WTC11 (cell line): ENCODE measurements around the gene PDPK1. TPM values are rescaled to one million over a fixed set of nuclear protein-coding genes. Genes with fewer than 3 reads are reported as not detected.
A peak's percentile ranks its signal among the peaks of the same experiment; 100 is the strongest.

Experiments
- AR ChIP-seq: fragments of 250-450 bp; sonication (Bioruptor Pico); IDR thresholded peaks from 2 replicates; pipeline ENCODE4 v1.9.0; 2021; ENCODE audit warnings: mild to moderate bottlenecking
- ATF1 ChIP-seq: sonication (generic); formaldehyde crosslinking; IDR thresholded peaks from 2 replicates; pipeline ENCODE4 v1.8.1; 2023; ENCODE audit warnings: mild to moderate bottlenecking, moderate library complexity, missing genetic modification reagents
- CREB1 ChIP-seq: sonication (generic); formaldehyde crosslinking; IDR thresholded peaks from 2 replicates; pipeline ENCODE4 v1.8.0; 2023; ENCODE audit warnings: mild to moderate bottlenecking, missing genetic modification reagents
- CTCF ChIP-seq: fragments of 200-600 bp; IDR thresholded peaks from 2 replicates; pipeline ENCODE4 v1.8.0; 2022; ENCODE audit warnings: antibody characterized with exemption
- E2F5 ChIP-seq: sonication (generic); formaldehyde crosslinking; IDR thresholded peaks from 2 replicates; pipeline ENCODE4 v1.8.1; 2022; ENCODE audit warnings: mild to moderate bottlenecking, moderate library complexity, missing genetic modification reagents
- ELF4 ChIP-seq: sonication (generic); formaldehyde crosslinking; IDR thresholded peaks from 2 replicates; pipeline ENCODE4 v1.8.1; 2022; ENCODE audit warnings: low read depth, mild to moderate bottlenecking, moderate library complexity, missing genetic modification reagents
- ERG ChIP-seq: fragments of 250-450 bp; sonication (Bioruptor Pico); IDR thresholded peaks from 2 replicates; pipeline ENCODE4 v1.8.0; 2021; ENCODE audit warnings: mild to moderate bottlenecking
- ESRRA ChIP-seq: sonication (generic); formaldehyde crosslinking; IDR thresholded peaks from 2 replicates; pipeline ENCODE4 v1.8.1; 2022; ENCODE audit warnings: mild to moderate bottlenecking, missing genetic modification reagents, borderline replicate concordance
- GRHL2 ChIP-seq: fragments of 250-450 bp; sonication (Bioruptor Pico); IDR thresholded peaks from 2 replicates; pipeline ENCODE4 v1.8.0; 2022; ENCODE audit warnings: mild to moderate bottlenecking, moderate library complexity; ENCODE audit not compliant: insufficient replicate concordance, severe bottlenecking
- GTF2I ChIP-seq: fragments of 250-450 bp; sonication (Bioruptor Pico); conservative IDR thresholded peaks from 2 replicates; pipeline ENCODE4 v1.4.0; 2021; ENCODE audit warnings: mild to moderate bottlenecking
- MYBL2 ChIP-seq: sonication (generic); formaldehyde crosslinking; IDR thresholded peaks from 2 replicates; pipeline ENCODE4 v1.8.1; 2023; ENCODE audit warnings: mild to moderate bottlenecking, moderate library complexity, missing genetic modification reagents
- NR1H2 ChIP-seq: sonication (generic); formaldehyde crosslinking; IDR thresholded peaks from 2 replicates; pipeline ENCODE4 v1.9.0; 2021; ENCODE audit warnings: mild to moderate bottlenecking, moderate library complexity, missing genetic modification reagents
- NR3C1 ChIP-seq: sonication (generic); formaldehyde crosslinking; conservative IDR thresholded peaks from 2 replicates; pipeline ENCODE4 v1.8.1; 2023; ENCODE audit warnings: low read depth, mild to moderate bottlenecking, missing genetic modification reagents
- RORB ChIP-seq: fragments of 250-450 bp; sonication (Bioruptor Pico); IDR thresholded peaks from 2 replicates; pipeline ENCODE4 v1.9.0; 2021; ENCODE audit warnings: mild to moderate bottlenecking
- SMAD3 ChIP-seq: sonication (generic); formaldehyde crosslinking; IDR thresholded peaks from 2 replicates; pipeline ENCODE4 v1.8.0; 2022; ENCODE audit warnings: missing genetic modification reagents, mild to moderate bottlenecking, borderline replicate concordance
- STAT6 ChIP-seq: sonication (generic); formaldehyde crosslinking; conservative IDR thresholded peaks from 2 replicates; pipeline ENCODE4 v1.8.1; 2023; ENCODE audit warnings: mild to moderate bottlenecking, low read depth, missing genetic modification reagents, moderate library complexity
- TCF7 ChIP-seq: sonication (generic); formaldehyde crosslinking; IDR thresholded peaks from 2 replicates; pipeline ENCODE4 v1.8.0; 2022; ENCODE audit warnings: mild to moderate bottlenecking, low read depth, missing genetic modification reagents, moderate library complexity
- USF1 ChIP-seq: sonication (generic); formaldehyde crosslinking; IDR thresholded peaks from 2 replicates; pipeline ENCODE4 v1.8.0; 2022; ENCODE audit warnings: mild to moderate bottlenecking, missing genetic modification reagents
- ZBTB21 ChIP-seq: sonication (generic); formaldehyde crosslinking; IDR thresholded peaks from 2 replicates; pipeline ENCODE4 v1.8.1; 2023; ENCODE audit warnings: mild to moderate bottlenecking, missing genetic modification reagents, borderline replicate concordance
- ZBTB43 ChIP-seq: sonication (generic); formaldehyde crosslinking; IDR thresholded peaks from 2 replicates; pipeline ENCODE4 v1.8.1; 2023; ENCODE audit warnings: mild to moderate bottlenecking, missing genetic modification reagents
- ZNF281 ChIP-seq: sonication (generic); formaldehyde crosslinking; IDR thresholded peaks from 2 replicates; pipeline ENCODE4 v1.8.0; 2023; ENCODE audit warnings: mild to moderate bottlenecking, missing genetic modification reagents
- ZNF416 ChIP-seq: fragments of 250-450 bp; sonication (Bioruptor Pico); IDR thresholded peaks from 2 replicates; pipeline ENCODE4 v1.9.0; 2021; ENCODE audit warnings: mild to moderate bottlenecking, inconsistent platforms
- ZNF671 ChIP-seq: fragments of 250-450 bp; sonication (Bioruptor Pico); IDR thresholded peaks from 2 replicates; pipeline ENCODE4 v1.8.0; 2021; ENCODE audit warnings: mild to moderate bottlenecking
- total RNA-seq: library from RNA; stranded (reverse); gene quantifications from 3 replicates; pipeline ENCODE4 v1.2.3, GENCODE V29; 2021

PDPK1 gene
- total RNA-seq, 1 experiment from 2014 or later = 31.4 TPM

- TF ChIP-seq ZNF281 (CRISPR knock-in tag) (peak; percentile 46; the same call in 1 of the 2 replicates), ATF1 (CRISPR knock-in tag) (0 out of 2 replicates have a peak, but pooled peaks have one; percentile 48), ZBTB21 (no peak; the same call in none of the 2 replicates), CREB1 (CRISPR knock-in tag) (peak; percentile 77; the same call in 1 of the 2 replicates), CTCF (no peak), GTF2I (no peak), ZBTB43 (CRISPR knock-in tag) (peak; percentile 91; the same call in 1 of the 2 replicates), MYBL2 (CRISPR knock-in tag) (0 out of 2 replicates have a peak, but pooled peaks have one; percentile 55), USF1 (CRISPR knock-in tag) (peak; percentile 81; the same call in 1 of the 2 replicates), NR3C1 (CRISPR knock-in tag) (no peak), ESRRA (peak; percentile 81; the same call in 1 of the 2 replicates), SMAD3 (CRISPR knock-in tag) (peak; percentile 64; the same call in 1 of the 2 replicates), AR (CRISPR knock-in tag) (peak; percentile 68; the same call in 1 of the 2 replicates), E2F5 (CRISPR knock-in tag) (peak; percentile 91; the same call in 1 of the 2 replicates), ELF4 (CRISPR knock-in tag) (peak; percentile 69; the same call in 1 of the 2 replicates), STAT6 (CRISPR knock-in tag) (no peak), ZNF416 (CRISPR knock-in tag) (0 out of 2 replicates have a peak, but pooled peaks have one; percentile 16), ZNF671 (CRISPR knock-in tag) (no peak), NR1H2 (CRISPR knock-in tag) (no peak), ERG (CRISPR knock-in tag) (0 out of 2 replicates have a peak, but pooled peaks have one; percentile 15), GRHL2 (CRISPR knock-in tag) (no peak), RORB (CRISPR knock-in tag) (no peak), TCF7 (CRISPR knock-in tag) (no peak)
These were observed 5.9 kb upstream of the PDPK1 start (continued) for GRCh38 chr16:2531696-2532493.
